Spleen (tissue), 11 donors: ENCODE results near the gene THAP4. TPM values are rescaled to one million over a fixed set of nuclear protein-coding genes. Genes with fewer than 3 reads are reported as not detected.
A peak's percentile ranks its signal among the peaks of the same experiment; 100 is the strongest.

Experiments
- DNase-seq: peaks from one replicate; pipeline ENCODE4 v3.0.0-alpha.2; 2020
- H3K27ac ChIP-seq, 8 donors: fragments of 200-600 bp; sonication (generic) in 7 of 8; 1 replicate in 4 of 8; 2 replicates in 4 of 8; pipeline versions ENCODE4 v1.5.0 to v1.8.0; 2016 to 2021; ENCODE audit warnings: inconsistent platforms in 4 of 8, mild to moderate bottlenecking in 4 of 8, moderate library complexity in 1 of 8
- H3K27me3 ChIP-seq, 7 donors: fragments of 200-600 bp; sonication (generic) in 6 of 7; replicated peaks in 1 of 7; 1 replicate in 4 of 7; 2 replicates in 3 of 7; pipeline versions ENCODE4 v1.5.0 to v1.8.0; 2016 to 2021; ENCODE audit warnings: inconsistent platforms in 3 of 7, mild to moderate bottlenecking in 1 of 7
- H3K36me3 ChIP-seq, 6 donors: fragments of 200-600 bp; sonication (generic) in 5 of 6; 1 replicate in 4 of 6; 2 replicates in 2 of 6; pipeline versions ENCODE4 v1.5.0 to v1.8.0; 2016 to 2021; ENCODE audit warnings: inconsistent platforms in 2 of 6
- H3K4me1 ChIP-seq, 6 donors: fragments of 200-600 bp; sonication (generic) in 5 of 6; 1 replicate in 3 of 6; 2 replicates in 3 of 6; pipeline versions ENCODE4 v1.5.0 to v1.8.0; 2016 to 2021; ENCODE audit warnings: inconsistent platforms in 3 of 6
- H3K4me3 ChIP-seq, 8 donors: fragments of 200-600 bp; sonication (generic) in 7 of 8; 1 replicate in 4 of 8; 2 replicates in 4 of 8; pipeline versions ENCODE4 v1.5.0 to v1.8.0; 2016 to 2021; ENCODE audit warnings: inconsistent platforms in 4 of 8, mild to moderate bottlenecking in 4 of 8, moderate library complexity in 2 of 8
- H3K9me3 ChIP-seq, 8 donors: fragments of 200-600 bp; sonication (generic) in 7 of 8; 1 replicate in 4 of 8; 2 replicates in 4 of 8; pipeline versions ENCODE4 v1.5.0 to v1.8.0; 2016 to 2021; ENCODE audit warnings: inconsistent platforms in 4 of 8
- POLR2A ChIP-seq, 3 donors: fragments of 450-650 bp; IDR thresholded peaks; one replicate each; pipeline ENCODE4 v1.5.1; 2017; ENCODE audit warnings: antibody characterized with exemption in 3 of 3, mild to moderate bottlenecking in 1 of 3
- POLR2AphosphoS5 ChIP-seq, 3 donors: sonication (generic); formaldehyde crosslinking; IDR thresholded peaks; one replicate each; pipeline ENCODE4 v1.5.1; 2017; ENCODE audit warnings: antibody characterized with exemption in 3 of 3
- WGBS, 5 donors: extraction: QIAGEN DNeasy Blood & Tissue Kit in 3 of 5; methylation state at CpG; one replicate each; pipeline versions ENCODE4 v1.1.5 to v1.1.7; 2013 to 2018; 5-methylcytosine and 5-hydroxymethylcytosine counted together
- intact Hi-C: fragments of 100-400 bp; cut with DNase I; formaldehyde crosslinking; loops from one replicate; pipeline ENCODE4 v1.15.0; 2023; ENCODE audit warnings: low total_unique reads
- polyA plus RNA-seq, 3 donors: library from polyadenylated mRNA; stranded (reverse); fragments of 200-250 nt; gene quantifications; one replicate each; pipeline ENCODE4 v1.2.1, GENCODE V29; 2013
- total RNA-seq, 7 donors: library from RNA; depleted of rRNA in 3 of 7; stranded (reverse); fragments of >200 nt in 3 of 7; fragmentation: NEBNext Ultra II Directional in 4 of 7; extraction: Animal tissue kit (Norgen Biotek cat#: 25700) in 4 of 7; gene quantifications; one replicate each; pipeline versions ENCODE4 v1.1.0 to v1.2.1, GENCODE V29; 2016 to 2021
- TF ChIP-seq, protein P1 (sequence below), 11 experiments: fragments of 200-600 bp in 7 of 11; fragments of 450-650 bp in 4 of 11; sonication (generic) in 4 of 11; IDR thresholded peaks in 8 of 11; conservative IDR thresholded peaks in 3 of 11; 1 replicate in 7 of 11; 2 replicates in 4 of 11; pipeline versions ENCODE4 v1.4.0 to v1.8.0; 2016 to 2021; ENCODE audit warnings: antibody characterized with exemption in 11 of 11, inconsistent platforms in 4 of 11, mild to moderate bottlenecking in 1 of 11
- donor health status: healthy with polysubstance abuse.
- donor health status: DM: no; HTN: no; CAD: no; lungs with moderate emphysema.
- donor health status: DM: no; HTN: no; CAD: no.
- donor health status: Bipolar disorder and iron deficiency.
- donor health status: healthy.
- donor health status: DM: no; HTN: no; CAD: no.
- donor health status: DM: yes; HTN: yes; CAD: no.

Gene THAP4
- total and polyA plus RNA-seq, 10 donors: 21.0 to 31.5 (median 27.8) TPM

- H3K9me3 ChIP-seq: no peaks in the 10 kb centered on the region
- DNase-seq: no peak
- H3K4me3 ChIP-seq: no peak overlapping the region
- TF ChIP-seq POLR2A (IDR thresholded peaks at IDR 0.05): no peak
- TF ChIP-seq, protein P1, sequence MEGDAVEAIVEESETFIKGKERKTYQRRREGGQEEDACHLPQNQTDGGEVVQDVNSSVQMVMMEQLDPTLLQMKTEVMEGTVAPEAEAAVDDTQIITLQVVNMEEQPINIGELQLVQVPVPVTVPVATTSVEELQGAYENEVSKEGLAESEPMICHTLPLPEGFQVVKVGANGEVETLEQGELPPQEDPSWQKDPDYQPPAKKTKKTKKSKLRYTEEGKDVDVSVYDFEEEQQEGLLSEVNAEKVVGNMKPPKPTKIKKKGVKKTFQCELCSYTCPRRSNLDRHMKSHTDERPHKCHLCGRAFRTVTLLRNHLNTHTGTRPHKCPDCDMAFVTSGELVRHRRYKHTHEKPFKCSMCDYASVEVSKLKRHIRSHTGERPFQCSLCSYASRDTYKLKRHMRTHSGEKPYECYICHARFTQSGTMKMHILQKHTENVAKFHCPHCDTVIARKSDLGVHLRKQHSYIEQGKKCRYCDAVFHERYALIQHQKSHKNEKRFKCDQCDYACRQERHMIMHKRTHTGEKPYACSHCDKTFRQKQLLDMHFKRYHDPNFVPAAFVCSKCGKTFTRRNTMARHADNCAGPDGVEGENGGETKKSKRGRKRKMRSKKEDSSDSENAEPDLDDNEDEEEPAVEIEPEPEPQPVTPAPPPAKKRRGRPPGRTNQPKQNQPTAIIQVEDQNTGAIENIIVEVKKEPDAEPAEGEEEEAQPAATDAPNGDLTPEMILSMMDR (IDR thresholded peaks at IDR 0.05 in 8 of 11, conservative IDR thresholded peaks at IDR 0.05 in 3 of 11): no peak
- no peak for TF ChIP-seq POLR2AphosphoS5 (IDR thresholded peaks at IDR 0.05)
- no peaks in the 10 kb centered on the region for H3K27me3 ChIP-seq
- intact Hi-C loops: no loop called here
- H3K4me1 ChIP-seq: peaks cover 14 to 45% (median 22%) of the 10 kb centered on the region in 6 donors
- H3K36me3 ChIP-seq: peaks cover 3 to 56% (median 28%) of the 10 kb centered on the region in 6 donors
- WGBS, 5 donors: 88 to 94% (median 92%) methylated on average over 17 of the region's 17 CpGs
- no peak overlapping the region for H3K27ac ChIP-seq
Measured at GRCh38 chr2:241633561-241633960, 3.4 kb downstream of the THAP4 start.

- DNase-seq: no peak
- H3K9me3 ChIP-seq: no peaks in the 10 kb centered on the region
- no peak overlapping the region for H3K27ac ChIP-seq
- H3K27me3 ChIP-seq: no peaks in the 10 kb centered on the region
- 94 to 98% (median 97%) methylated on average over 32 to 39 of the region's 39 CpGs for WGBS, 5 donors
- intact Hi-C loops: no loop called here
- peaks cover 9 to 38% (median 16%) of the 10 kb centered on the region in 6 donors for H3K4me1 ChIP-seq
- TF ChIP-seq POLR2AphosphoS5 (IDR thresholded peaks at IDR 0.05): peak in 1 of 3 donors; percentile 17
- TF ChIP-seq POLR2A (IDR thresholded peaks at IDR 0.05): no peak
- TF ChIP-seq, protein P1 (IDR thresholded peaks at IDR 0.05 in 8 of 11, conservative IDR thresholded peaks at IDR 0.05 in 3 of 11): no peak
- no peak overlapping the region for H3K4me3 ChIP-seq
- H3K36me3 ChIP-seq: peaks cover 3 to 64% (median 29%) of the 10 kb centered on the region in 6 donors
Measured at GRCh38 chr2:241632478-241633325, 4.3 kb downstream of the THAP4 start.

DNA sequence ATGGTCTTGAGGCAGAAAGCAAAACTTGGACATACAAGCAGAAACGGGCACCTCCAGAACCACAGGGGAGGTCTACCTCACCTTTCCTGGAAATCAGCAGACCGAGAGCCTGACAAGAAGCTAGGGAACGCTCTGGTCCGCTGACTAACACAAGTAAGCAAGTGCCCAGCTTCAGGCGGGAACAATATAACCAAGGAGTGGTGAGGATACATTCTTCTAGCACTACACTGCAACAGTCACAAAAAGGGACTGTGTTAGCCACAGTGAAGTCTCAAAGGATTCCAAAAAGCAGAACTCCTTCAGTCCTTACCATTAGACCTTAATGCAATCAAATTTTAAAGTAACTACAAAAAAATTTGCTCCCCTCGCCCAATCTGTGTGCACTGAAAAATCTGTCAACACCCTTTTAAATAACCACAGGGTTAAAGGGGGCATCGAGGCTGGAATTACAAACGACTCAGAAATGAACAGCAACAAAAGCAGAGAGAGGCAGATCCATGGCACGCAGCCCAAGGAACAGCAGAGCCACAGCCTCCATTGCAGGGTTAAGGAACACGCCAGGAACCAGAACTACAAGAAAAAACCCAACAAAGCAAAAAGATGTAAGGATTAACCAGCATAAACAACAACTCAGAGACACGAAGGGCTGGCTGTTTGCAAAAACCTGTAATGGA lies 7.1 kb downstream of the THAP4 start:
- H3K4me1 ChIP-seq: peaks cover 0 to 29% (median 2%) of the 10 kb centered on the region in 6 donors
- no peak overlapping the region for H3K4me3 ChIP-seq
- TF ChIP-seq POLR2A (IDR thresholded peaks at IDR 0.05): no peak
- TF ChIP-seq, protein P1 (IDR thresholded peaks at IDR 0.05 in 8 of 11, conservative IDR thresholded peaks at IDR 0.05 in 3 of 11): no peak
- TF ChIP-seq POLR2AphosphoS5 (IDR thresholded peaks at IDR 0.05): no peak
- H3K36me3 ChIP-seq: peaks cover 3 to 76% (median 30%) of the 10 kb centered on the region in 6 donors
- H3K27ac ChIP-seq: no peak overlapping the region
- 81 to 90% (median 86%) methylated on average over 11 of the region's 11 CpGs for WGBS, 5 donors
- no peaks in the 10 kb centered on the region for H3K27me3 ChIP-seq
- DNase-seq: no peak
- H3K9me3 ChIP-seq: no peaks in the 10 kb centered on the region
- intact Hi-C loops: no loop called here

DNA sequence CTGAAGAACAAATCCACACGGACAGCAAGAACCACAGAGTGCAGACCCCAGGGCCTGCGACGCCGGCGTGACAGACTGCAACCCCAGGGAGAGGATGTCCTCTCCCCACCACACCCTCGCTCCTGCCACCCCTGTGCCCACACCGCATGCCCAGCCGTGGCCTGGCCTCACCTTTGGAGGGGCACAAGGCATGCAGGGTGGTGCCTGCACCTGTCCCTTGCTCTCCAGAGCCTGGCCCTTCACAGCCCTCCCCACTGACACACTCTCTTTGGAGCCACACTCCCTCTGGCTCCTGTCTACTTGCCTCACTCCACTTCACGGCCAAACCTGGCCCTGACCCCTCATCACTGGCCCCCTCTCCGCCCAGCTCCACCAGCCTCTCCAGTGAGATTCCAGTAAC lies 9.3 kb downstream of the THAP4 start:
- no peak overlapping the region for H3K4me3 ChIP-seq
- 95 to 96% (median 95%) methylated on average over 9 to 10 of the region's 10 CpGs for WGBS, 5 donors
- peaks cover 0 to 24% (median 0%) of the 10 kb centered on the region in 6 donors for H3K4me1 ChIP-seq
- H3K27ac ChIP-seq: no peak overlapping the region
- intact Hi-C loops: no loop called here
- no peaks in the 10 kb centered on the region for H3K27me3 ChIP-seq
- no peaks in the 10 kb centered on the region for H3K9me3 ChIP-seq
- no peak for DNase-seq
- TF ChIP-seq POLR2AphosphoS5 (IDR thresholded peaks at IDR 0.05) (no peak), POLR2A (IDR thresholded peaks at IDR 0.05) (no peak)
- TF ChIP-seq, protein P1 (IDR thresholded peaks at IDR 0.05 in 8 of 11, conservative IDR thresholded peaks at IDR 0.05 in 3 of 11): no peak
- peaks cover 0 to 71% (median 19%) of the 10 kb centered on the region in 6 donors for H3K36me3 ChIP-seq
